Activated CD8-positive, alpha-beta T cell treated with anti-CD3 and anti-CD28 coated beads for 36 hours (primary cell): Measurements from ENCODE around the gene CARHSP1. TPM values are rescaled to one million over a fixed set of nuclear protein-coding genes. Genes with fewer than 3 reads are reported as not detected.

ENCODE experiments used
- ATAC-seq: fragments of 200-7000 bp; cut with Tn5 transposase; one replicate; pipeline ENCODE4 v1.10.0; 2021; ENCODE audit warnings: mild to moderate bottlenecking, moderate library complexity
- CTCF ChIA-PET: fragments of 350-600 bp; sonication (Branson Sonifier 250); formaldehyde crosslinking; loops from one replicate; lab custom pipeline; 2021; ENCODE audit warnings: antibody characterized with exemption; lab: Charles Lee
- POLR2A ChIA-PET: fragments of 350-600 bp; sonication (Branson Sonifier 250); formaldehyde crosslinking; loops from one replicate; lab custom pipeline; 2021; ENCODE audit warnings: antibody characterized with exemption; lab: Charles Lee
- DNase-seq: peaks from one replicate; pipeline ENCODE4 v3.0.0-alpha.2; 2020
- H3K27ac Mint-ChIP-seq: one replicate; pipeline ENCODE4 v1.8.0; 2021; ENCODE audit warnings: mild to moderate bottlenecking, mixed read lengths
- H3K27me3 Mint-ChIP-seq: one replicate; pipeline ENCODE4 v1.8.0; 2021; ENCODE audit warnings: mixed read lengths
- H3K36me3 Mint-ChIP-seq: one replicate; pipeline ENCODE4 v1.8.0; 2021; ENCODE audit warnings: low read depth, mixed read lengths
- H3K4me1 Mint-ChIP-seq: one replicate; pipeline ENCODE4 v1.8.0; 2021; ENCODE audit warnings: low read depth, mixed read lengths
- H3K4me3 Mint-ChIP-seq: one replicate; pipeline ENCODE4 v1.8.0; 2021; ENCODE audit warnings: mild to moderate bottlenecking, moderate library complexity, mixed read lengths
- H3K9me3 Mint-ChIP-seq: one replicate; pipeline ENCODE4 v1.8.0; 2021; ENCODE audit warnings: mixed read lengths
- intact Hi-C: fragments of 100-400 bp; cut with micrococcal nuclease; formaldehyde crosslinking; loops from one replicate; pipeline ENCODE4 v1.10.0; 2022
- total RNA-seq, 2 experiments: library from RNA; stranded (reverse); gene quantifications; one replicate each; pipeline ENCODE4 v1.2.3, GENCODE V29; 2021
- TF ChIP-seq, protein P1 (sequence below): fragments of 200-600 bp; IDR thresholded peaks from one replicate; pipeline ENCODE4 v1.8.0; 2022; ENCODE audit warnings: antibody characterized with exemption, mild to moderate bottlenecking

Gene CARHSP1
- total RNA-seq, 2 experiments from 2014 or later, result 63.9 to 72.6 TPM

DNA sequence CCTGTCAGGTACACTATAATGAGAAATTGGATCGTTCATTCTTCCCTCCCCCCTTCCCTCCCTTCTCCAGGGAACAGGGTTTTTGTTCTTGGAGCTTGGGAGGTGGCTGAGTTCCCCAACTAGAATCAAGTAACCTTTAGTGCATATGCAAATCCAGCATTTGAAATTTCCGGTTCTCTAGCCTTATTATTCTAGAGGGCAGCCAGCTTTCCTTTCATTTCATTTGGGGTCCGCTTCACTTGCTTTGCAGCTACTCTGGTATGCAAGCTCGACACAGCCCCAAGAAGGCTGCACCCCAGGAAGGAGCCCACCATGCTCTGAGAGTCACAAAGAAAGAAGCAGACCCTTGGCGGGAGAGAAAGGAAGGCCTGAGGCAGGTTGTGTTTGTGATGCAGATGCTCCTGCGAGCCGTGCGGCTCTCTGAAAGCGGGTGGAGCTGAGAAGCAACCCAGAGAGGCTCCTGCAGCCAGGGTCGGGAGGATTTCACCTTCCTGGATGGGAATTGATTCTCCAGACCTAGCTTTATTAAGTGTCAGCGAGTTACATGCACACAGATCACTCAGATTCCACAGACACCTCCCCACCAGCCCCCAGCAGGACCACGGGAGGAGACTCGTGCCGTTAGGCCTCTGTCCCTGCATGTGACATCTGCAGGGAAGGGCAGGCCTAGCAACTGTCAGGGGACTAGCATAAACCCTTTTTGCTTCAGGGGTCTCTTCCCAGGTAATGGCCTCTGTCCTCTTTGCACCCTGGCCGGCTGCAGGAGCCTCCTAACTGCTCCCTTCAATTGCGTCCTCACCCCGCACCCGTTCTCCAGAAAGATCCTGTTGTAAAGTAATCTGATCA, 36.7 kb downstream of the CARHSP1 start:
- intact Hi-C loops, result no loop called here
- TF ChIP-seq, protein P1, sequence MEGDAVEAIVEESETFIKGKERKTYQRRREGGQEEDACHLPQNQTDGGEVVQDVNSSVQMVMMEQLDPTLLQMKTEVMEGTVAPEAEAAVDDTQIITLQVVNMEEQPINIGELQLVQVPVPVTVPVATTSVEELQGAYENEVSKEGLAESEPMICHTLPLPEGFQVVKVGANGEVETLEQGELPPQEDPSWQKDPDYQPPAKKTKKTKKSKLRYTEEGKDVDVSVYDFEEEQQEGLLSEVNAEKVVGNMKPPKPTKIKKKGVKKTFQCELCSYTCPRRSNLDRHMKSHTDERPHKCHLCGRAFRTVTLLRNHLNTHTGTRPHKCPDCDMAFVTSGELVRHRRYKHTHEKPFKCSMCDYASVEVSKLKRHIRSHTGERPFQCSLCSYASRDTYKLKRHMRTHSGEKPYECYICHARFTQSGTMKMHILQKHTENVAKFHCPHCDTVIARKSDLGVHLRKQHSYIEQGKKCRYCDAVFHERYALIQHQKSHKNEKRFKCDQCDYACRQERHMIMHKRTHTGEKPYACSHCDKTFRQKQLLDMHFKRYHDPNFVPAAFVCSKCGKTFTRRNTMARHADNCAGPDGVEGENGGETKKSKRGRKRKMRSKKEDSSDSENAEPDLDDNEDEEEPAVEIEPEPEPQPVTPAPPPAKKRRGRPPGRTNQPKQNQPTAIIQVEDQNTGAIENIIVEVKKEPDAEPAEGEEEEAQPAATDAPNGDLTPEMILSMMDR, result no peak
- Mint-ChIP-seq H3K27ac (no peak overlapping the region), H3K4me1 (peaks cover 7% of the 10 kb centered on the region), H3K36me3 (peaks cover 32% of the 10 kb centered on the region), H3K4me3 (no peak overlapping the region), H3K27me3 (no peaks in the 10 kb centered on the region), H3K9me3 (no peaks in the 10 kb centered on the region)
- DNase-seq (no peak), ATAC-seq (no peak)
- ChIA-PET CTCF (interaction anchor here (2.0 kb wide), 1 partner anchor 48 kb away, joined by 11 read pairs; no protein-coding TSS in a partner anchor), POLR2A (interaction anchor here (1.3 to 1.4 kb wide), 2 partner anchors 9 to 36 kb away, joined by 3 to 5 read pairs; partner anchors contain the start of gene CARHSP1)

DNA sequence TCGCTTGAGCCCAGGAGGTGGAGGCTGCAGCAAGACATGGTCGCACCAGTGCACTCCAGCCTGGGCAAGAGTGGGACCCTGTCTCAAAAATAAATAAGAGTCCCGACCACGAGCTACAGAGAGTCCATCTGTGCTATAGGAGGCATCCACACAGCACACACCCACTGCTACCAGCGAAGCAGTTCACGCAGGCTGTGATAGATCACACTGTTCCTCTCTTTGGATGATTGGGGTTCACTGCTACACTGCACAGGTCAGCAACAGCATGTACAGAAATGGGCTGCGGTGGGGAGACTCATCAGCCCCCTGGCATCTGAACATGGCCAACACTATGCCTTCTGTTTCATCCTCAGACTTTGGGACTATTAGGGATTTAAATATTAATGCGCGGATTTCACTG, 37.4 kb downstream of the CARHSP1 start:
- CTCF ChIA-PET, result interaction anchor here (2.0 kb wide), 1 partner anchor 49 kb away, joined by 11 read pairs; no protein-coding TSS in a partner anchor
- POLR2A ChIA-PET, result interaction anchor here (0.6 to 1.3 kb wide), 3 partner anchors 33 to 143 kb away, joined by 3 to 5 read pairs (median 3); partner anchors contain the start of gene CARHSP1
- Mint-ChIP-seq H3K27ac (no peak overlapping the region), H3K4me3 (no peak overlapping the region), H3K36me3 (peaks cover 34% of the 10 kb centered on the region), H3K9me3 (no peaks in the 10 kb centered on the region), H3K27me3 (no peaks in the 10 kb centered on the region), H3K4me1 (peaks cover 7% of the 10 kb centered on the region)
- ATAC-seq (no peak), DNase-seq (no peak)
- TF ChIP-seq, protein P1, result no peak
- intact Hi-C loops, result no loop called here

DNA sequence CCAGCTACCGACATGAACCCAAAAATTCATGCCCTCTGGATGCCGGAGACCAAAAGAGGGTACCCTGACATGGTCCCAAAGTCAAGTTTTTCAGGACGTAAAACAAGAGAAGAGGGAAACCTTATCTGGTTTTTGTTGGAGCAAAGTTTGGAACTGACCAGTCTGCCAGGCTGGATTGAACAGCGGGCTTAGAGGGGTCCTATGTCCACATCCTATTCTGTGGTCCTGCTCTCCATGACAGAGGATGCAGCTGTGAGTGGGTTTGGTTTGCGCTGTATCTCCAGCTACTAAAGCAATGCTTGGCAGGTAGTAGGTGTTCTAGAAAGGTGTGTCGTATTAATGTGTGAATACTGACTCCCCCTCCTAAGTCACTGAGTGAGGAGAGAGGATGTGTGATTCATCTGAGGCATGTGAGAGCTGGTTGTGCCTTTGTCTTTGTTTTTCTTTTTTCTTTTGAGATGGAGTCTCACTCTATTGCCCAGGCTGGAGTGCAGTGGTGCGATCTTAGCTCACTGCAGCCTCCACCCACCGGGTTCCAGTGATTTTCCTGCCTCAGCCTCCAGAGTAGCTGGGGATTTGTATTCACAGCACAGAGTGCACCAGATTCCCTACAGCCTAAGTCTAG, 40.2 kb downstream of the CARHSP1 start:
- CTCF ChIA-PET, result interaction anchor here (1.9 kb wide), 1 partner anchor 52 kb away, joined by 6 read pairs; no protein-coding TSS in a partner anchor
- TF ChIP-seq, protein P1, result no peak
- POLR2A ChIA-PET, result interaction anchor here (0.8 to 1.5 kb wide), 3 partner anchors 12 to 32 kb away, joined by 3 to 4 read pairs (median 3); no protein-coding TSS in a partner anchor
- H3K4me1 Mint-ChIP-seq, result peaks cover 7% of the 10 kb centered on the region
- no peaks in the 10 kb centered on the region for H3K27me3 Mint-ChIP-seq
- ATAC-seq (no peak), DNase-seq (no peak)
- no peak overlapping the region for H3K27ac Mint-ChIP-seq
- peaks cover 42% of the 10 kb centered on the region for H3K36me3 Mint-ChIP-seq
- H3K4me3 Mint-ChIP-seq, result no peak overlapping the region
- intact Hi-C loops, result no loop called here
- H3K9me3 Mint-ChIP-seq, result no peaks in the 10 kb centered on the region

DNA sequence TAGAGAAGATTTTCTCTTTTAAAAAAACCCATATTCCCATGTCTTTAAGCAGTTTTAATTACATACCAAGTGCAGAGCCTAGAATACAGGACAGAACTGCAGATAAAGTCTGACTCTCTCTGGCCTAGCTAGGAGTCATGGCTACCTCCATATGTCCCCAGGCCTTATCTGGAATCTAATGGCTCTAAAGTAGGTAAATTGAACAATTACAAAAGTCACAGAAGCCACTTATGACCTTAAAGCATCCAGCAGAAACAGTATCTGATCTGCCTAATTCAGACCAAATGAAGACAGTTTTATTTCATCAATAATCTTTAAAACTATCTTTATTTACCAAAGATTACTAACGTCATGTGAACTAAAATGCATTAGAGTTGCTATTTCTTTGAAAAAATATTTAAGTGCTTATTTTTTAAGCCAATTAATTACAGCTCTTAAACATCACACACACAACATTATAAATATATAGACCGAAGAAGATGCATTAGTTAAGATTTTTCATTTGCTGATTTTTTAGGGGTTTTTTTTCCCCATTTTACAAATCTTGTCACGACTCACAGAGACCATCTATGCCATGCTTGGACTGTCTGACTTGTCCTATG, 42.4 kb downstream of the CARHSP1 start:
- H3K9me3 Mint-ChIP-seq, result no peaks in the 10 kb centered on the region
- peaks cover 3% of the 10 kb centered on the region for H3K4me1 Mint-ChIP-seq
- ATAC-seq (no peak), DNase-seq (no peak)
- peaks cover 44% of the 10 kb centered on the region for H3K36me3 Mint-ChIP-seq
- H3K4me3 Mint-ChIP-seq, result no peak overlapping the region
- TF ChIP-seq, protein P1, result no peak
- ChIA-PET CTCF (no interaction called here), POLR2A (interaction anchor here (0.6 kb wide), 1 partner anchor 23 kb away, joined by 3 read pairs; no protein-coding TSS in a partner anchor)
- no peaks in the 10 kb centered on the region for H3K27me3 Mint-ChIP-seq
- intact Hi-C loops, result no loop called here
- no peak overlapping the region for H3K27ac Mint-ChIP-seq
